Bronchial epithelial cell (primary cell): ENCODE data around the gene KBTBD4. TPM values are rescaled to one million over a fixed set of nuclear protein-coding genes. Genes with fewer than 3 reads are reported as not detected.
"Not testable (repeated sequence)": the region's sequence is repeated elsewhere in the genome, so short reads cannot be mapped to it uniquely, and the experiment has no call there.

Source experiments
- DNase-seq: peaks from one replicate; pipeline ENCODE4 v3.0.0-alpha.2; 2010; ENCODE audit warnings: low read depth
- FAIRE-seq: peaks from 2 replicates; lab custom pipeline; 2011; peaks lifted over from hg19 to GRCh38; lab: Jason Lieb, UNC
- H3K27me3 ChIP-seq: 2 replicates; pipeline ENCODE4 v1.5.1; 2011; ENCODE audit warnings: low read length; ENCODE audit not compliant: control insufficient read depth, insufficient read depth
- H3K36me3 ChIP-seq: 2 replicates; pipeline ENCODE4 v1.5.1; 2011; ENCODE audit warnings: low read length; ENCODE audit not compliant: control insufficient read depth, insufficient read depth
- H3K4me3 ChIP-seq: 2 replicates; pipeline ENCODE4 v1.5.1; 2011; ENCODE audit warnings: mild to moderate bottlenecking, low read depth, low read length, control low read depth
- CTCF ChIP-seq: IDR thresholded peaks from 2 replicates; pipeline ENCODE4 v1.5.1; 2011; ENCODE audit warnings: mild to moderate bottlenecking, moderate library complexity, low read length, control low read depth, inconsistent platforms; ENCODE audit not compliant: insufficient read depth, severe bottlenecking
- total RNA-seq: library from RNA; depleted of rRNA; stranded (reverse); fragments of >200 nt; gene quantifications from 2 replicates; pipeline ENCODE4 v1.2.1, GENCODE V29; 2014

KBTBD4 gene
- total RNA-seq, 1 donor from 2014 or later: 14.7 TPM

GRCh38 chr11:47531666-47532065 lies 47.1 kb downstream of the KBTBD4 start:
- peaks cover 1% of the 10 kb centered on the region for H3K36me3 ChIP-seq
- FAIRE-seq (no peak), DNase-seq (no peak)
- H3K4me3 ChIP-seq: no peak overlapping the region
- H3K27me3 ChIP-seq: no peaks in the 10 kb centered on the region
- no peak for TF ChIP-seq CTCF

GRCh38 chr11:47530721-47531120 lies 48.0 kb downstream of the KBTBD4 start:
- H3K4me3 ChIP-seq, H3K36me3 ChIP-seq, H3K27me3 ChIP-seq, DNase-seq, FAIRE-seq: not testable (repeated sequence)

- no peak for TF ChIP-seq CTCF
- Histone ChIP-seq H3K4me3 (no peak overlapping the region), H3K36me3 (peaks cover 1% of the 10 kb centered on the region), H3K27me3 (no peaks in the 10 kb centered on the region)
- DNase-seq: no peak
- no peak for FAIRE-seq
Observed at GRCh38 chr11:47529951-47530350, 48.8 kb downstream of the KBTBD4 start.

- FAIRE-seq (no peak), DNase-seq (no peak)
- no peak overlapping the region for H3K4me3 ChIP-seq
- no peak for TF ChIP-seq CTCF
- H3K36me3 ChIP-seq: peaks cover 1% of the 10 kb centered on the region
- no peaks in the 10 kb centered on the region for H3K27me3 ChIP-seq
Observed at GRCh38 chr11:47527186-47527585, 51.6 kb downstream of the KBTBD4 start.

- not testable (repeated sequence) for H3K36me3 ChIP-seq, H3K27me3 ChIP-seq, H3K4me3 ChIP-seq, DNase-seq, FAIRE-seq
Observed at GRCh38 chr11:47526032-47526431, 52.7 kb downstream of the KBTBD4 start.

GRCh38 chr11:47524291-47524874 lies 54.4 kb downstream of the KBTBD4 start:
- peak; percentile 43 for DNase-seq
- H3K4me3 ChIP-seq: no peak overlapping the region
- no peaks in the 10 kb centered on the region for H3K36me3 ChIP-seq
- H3K27me3 ChIP-seq: no peaks in the 10 kb centered on the region
- no peak for TF ChIP-seq CTCF
- FAIRE-seq: no peak
